Spleen (tissue), 11 donors: Measurements from ENCODE around the gene SYAP1. TPM values are rescaled to one million over a fixed set of nuclear protein-coding genes. Genes with fewer than 3 reads are reported as not detected.

ENCODE experiments used
- DNase-seq: peaks from one replicate; pipeline ENCODE4 v3.0.0-alpha.2; 2020
- H3K27ac ChIP-seq, 8 donors: fragments of 200-600 bp; sonication (generic) in 7 of 8; 1 replicate in 4 of 8; 2 replicates in 4 of 8; pipeline versions ENCODE4 v1.5.0 to v1.8.0; 2016 to 2021; ENCODE audit warnings: inconsistent platforms in 4 of 8, mild to moderate bottlenecking in 4 of 8, moderate library complexity in 1 of 8
- H3K27me3 ChIP-seq, 7 donors: fragments of 200-600 bp; sonication (generic) in 6 of 7; replicated peaks in 1 of 7; 1 replicate in 4 of 7; 2 replicates in 3 of 7; pipeline versions ENCODE4 v1.5.0 to v1.8.0; 2016 to 2021; ENCODE audit warnings: inconsistent platforms in 3 of 7, mild to moderate bottlenecking in 1 of 7
- H3K36me3 ChIP-seq, 6 donors: fragments of 200-600 bp; sonication (generic) in 5 of 6; 1 replicate in 4 of 6; 2 replicates in 2 of 6; pipeline versions ENCODE4 v1.5.0 to v1.8.0; 2016 to 2021; ENCODE audit warnings: inconsistent platforms in 2 of 6
- H3K4me1 ChIP-seq, 6 donors: fragments of 200-600 bp; sonication (generic) in 5 of 6; 1 replicate in 3 of 6; 2 replicates in 3 of 6; pipeline versions ENCODE4 v1.5.0 to v1.8.0; 2016 to 2021; ENCODE audit warnings: inconsistent platforms in 3 of 6
- H3K4me3 ChIP-seq, 8 donors: fragments of 200-600 bp; sonication (generic) in 7 of 8; 1 replicate in 4 of 8; 2 replicates in 4 of 8; pipeline versions ENCODE4 v1.5.0 to v1.8.0; 2016 to 2021; ENCODE audit warnings: inconsistent platforms in 4 of 8, mild to moderate bottlenecking in 4 of 8, moderate library complexity in 2 of 8
- H3K9me3 ChIP-seq, 8 donors: fragments of 200-600 bp; sonication (generic) in 7 of 8; 1 replicate in 4 of 8; 2 replicates in 4 of 8; pipeline versions ENCODE4 v1.5.0 to v1.8.0; 2016 to 2021; ENCODE audit warnings: inconsistent platforms in 4 of 8
- POLR2A ChIP-seq, 3 donors: fragments of 450-650 bp; IDR thresholded peaks; one replicate each; pipeline ENCODE4 v1.5.1; 2017; ENCODE audit warnings: antibody characterized with exemption in 3 of 3, mild to moderate bottlenecking in 1 of 3
- POLR2AphosphoS5 ChIP-seq, 3 donors: sonication (generic); formaldehyde crosslinking; IDR thresholded peaks; one replicate each; pipeline ENCODE4 v1.5.1; 2017; ENCODE audit warnings: antibody characterized with exemption in 3 of 3
- WGBS, 5 donors: extraction: QIAGEN DNeasy Blood & Tissue Kit in 3 of 5; methylation state at CpG; one replicate each; pipeline versions ENCODE4 v1.1.5 to v1.1.7; 2013 to 2018; 5-methylcytosine and 5-hydroxymethylcytosine counted together
- intact Hi-C: fragments of 100-400 bp; cut with DNase I; formaldehyde crosslinking; loops from one replicate; pipeline ENCODE4 v1.15.0; 2023; ENCODE audit warnings: low total_unique reads
- polyA plus RNA-seq, 3 donors: library from polyadenylated mRNA; stranded (reverse); fragments of 200-250 nt; gene quantifications; one replicate each; pipeline ENCODE4 v1.2.1, GENCODE V29; 2013
- total RNA-seq, 7 donors: library from RNA; depleted of rRNA in 3 of 7; stranded (reverse); fragments of >200 nt in 3 of 7; fragmentation: NEBNext Ultra II Directional in 4 of 7; extraction: Animal tissue kit (Norgen Biotek cat#: 25700) in 4 of 7; gene quantifications; one replicate each; pipeline versions ENCODE4 v1.1.0 to v1.2.1, GENCODE V29; 2016 to 2021
- TF ChIP-seq, protein P1 (sequence below), 11 experiments: fragments of 200-600 bp in 7 of 11; fragments of 450-650 bp in 4 of 11; sonication (generic) in 4 of 11; IDR thresholded peaks in 8 of 11; conservative IDR thresholded peaks in 3 of 11; 1 replicate in 7 of 11; 2 replicates in 4 of 11; pipeline versions ENCODE4 v1.4.0 to v1.8.0; 2016 to 2021; ENCODE audit warnings: antibody characterized with exemption in 11 of 11, inconsistent platforms in 4 of 11, mild to moderate bottlenecking in 1 of 11
- donor health status: healthy with polysubstance abuse.
- donor health status: DM: no; HTN: no; CAD: no; lungs with moderate emphysema.
- donor health status: DM: no; HTN: no; CAD: no.
- donor health status: Bipolar disorder and iron deficiency.
- donor health status: healthy.
- donor health status: DM: no; HTN: no; CAD: no.
- donor health status: DM: yes; HTN: yes; CAD: no.

Gene SYAP1
- total and polyA plus RNA-seq, 10 donors: 6.9 to 23.2 (median 17.9) TPM

DNA sequence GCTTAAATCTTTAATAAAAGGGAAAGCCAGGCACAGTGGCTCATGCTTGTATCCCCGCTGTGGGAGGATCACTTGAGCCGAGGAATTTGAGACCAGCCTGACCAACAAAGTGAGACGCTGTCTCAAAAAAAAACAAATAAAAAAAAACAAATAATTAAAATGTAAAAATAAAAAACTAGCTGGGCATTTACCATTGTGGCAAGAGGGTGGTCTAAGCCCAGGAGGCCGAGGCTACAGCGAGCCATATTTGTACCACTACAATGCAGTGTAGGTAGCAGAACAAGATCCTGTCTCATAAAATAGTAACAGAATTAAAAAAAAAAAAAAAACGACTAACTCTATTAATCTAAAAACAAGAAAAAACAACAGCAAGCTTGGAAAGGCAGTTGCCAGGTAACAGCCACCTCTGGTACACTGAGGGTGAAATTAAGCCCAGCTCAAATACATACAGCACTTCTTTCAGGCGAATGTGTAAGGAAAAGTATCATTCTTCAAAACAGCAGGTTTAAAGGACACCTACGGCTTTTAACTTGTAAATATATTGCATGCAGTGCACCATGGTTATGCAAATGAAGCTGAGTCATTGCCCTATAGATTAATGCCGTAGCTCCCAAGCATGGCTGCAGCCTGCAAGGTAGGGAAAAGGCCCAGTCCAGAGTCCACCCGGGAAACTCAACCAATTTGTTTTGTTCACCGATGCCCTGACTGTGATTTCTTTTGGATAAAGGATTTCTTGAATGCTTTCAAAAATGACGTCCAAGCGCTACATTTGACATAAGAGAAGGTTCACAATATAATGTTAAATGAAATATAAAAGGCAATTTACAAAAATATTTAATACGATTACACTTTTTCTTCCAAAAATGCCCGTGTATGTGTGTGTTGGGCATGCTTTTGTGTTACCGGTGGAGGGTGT, 52.3 kb downstream of the SYAP1 start:
- TF ChIP-seq, protein P1, sequence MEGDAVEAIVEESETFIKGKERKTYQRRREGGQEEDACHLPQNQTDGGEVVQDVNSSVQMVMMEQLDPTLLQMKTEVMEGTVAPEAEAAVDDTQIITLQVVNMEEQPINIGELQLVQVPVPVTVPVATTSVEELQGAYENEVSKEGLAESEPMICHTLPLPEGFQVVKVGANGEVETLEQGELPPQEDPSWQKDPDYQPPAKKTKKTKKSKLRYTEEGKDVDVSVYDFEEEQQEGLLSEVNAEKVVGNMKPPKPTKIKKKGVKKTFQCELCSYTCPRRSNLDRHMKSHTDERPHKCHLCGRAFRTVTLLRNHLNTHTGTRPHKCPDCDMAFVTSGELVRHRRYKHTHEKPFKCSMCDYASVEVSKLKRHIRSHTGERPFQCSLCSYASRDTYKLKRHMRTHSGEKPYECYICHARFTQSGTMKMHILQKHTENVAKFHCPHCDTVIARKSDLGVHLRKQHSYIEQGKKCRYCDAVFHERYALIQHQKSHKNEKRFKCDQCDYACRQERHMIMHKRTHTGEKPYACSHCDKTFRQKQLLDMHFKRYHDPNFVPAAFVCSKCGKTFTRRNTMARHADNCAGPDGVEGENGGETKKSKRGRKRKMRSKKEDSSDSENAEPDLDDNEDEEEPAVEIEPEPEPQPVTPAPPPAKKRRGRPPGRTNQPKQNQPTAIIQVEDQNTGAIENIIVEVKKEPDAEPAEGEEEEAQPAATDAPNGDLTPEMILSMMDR (IDR thresholded peaks at IDR 0.05 in 8 of 11, conservative IDR thresholded peaks at IDR 0.05 in 3 of 11): no peak
- no peak for TF ChIP-seq POLR2A (IDR thresholded peaks at IDR 0.05)
- TF ChIP-seq POLR2AphosphoS5 (IDR thresholded peaks at IDR 0.05): no peak
- no peaks in the 10 kb centered on the region for H3K9me3 ChIP-seq
- H3K27ac ChIP-seq: no peak overlapping the region
- no peaks in the 10 kb centered on the region for H3K27me3 ChIP-seq
- intact Hi-C loops: no loop called here
- WGBS, 5 donors: 53 to 78% (median 75%) methylated on average over 16 of the region's 16 CpGs
- H3K4me1 ChIP-seq: no peaks in the 10 kb centered on the region
- no peak overlapping the region for H3K4me3 ChIP-seq
- no peak for DNase-seq
- H3K36me3 ChIP-seq: no peaks in the 10 kb centered on the region

DNA sequence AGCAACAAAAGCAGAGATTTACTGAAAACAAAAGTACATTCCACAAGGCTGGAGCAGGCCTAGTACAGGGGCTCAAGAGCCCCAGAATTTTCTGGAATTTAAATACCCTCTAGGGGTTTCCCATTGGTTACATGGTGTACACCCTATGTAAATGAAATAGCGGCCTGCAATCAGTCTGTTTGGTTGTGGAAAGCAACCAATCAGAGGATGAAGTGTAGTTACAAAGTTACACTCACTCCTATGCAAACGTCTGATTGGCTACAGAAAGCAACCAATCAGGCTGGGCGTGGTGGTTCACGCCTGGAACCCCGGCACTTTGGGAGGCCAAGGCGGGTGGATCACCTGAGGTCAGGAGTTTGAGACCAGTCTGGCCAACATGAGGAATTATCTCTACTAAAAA, 53.0 kb downstream of the SYAP1 start:
- WGBS, 5 donors: 92 to 98% (median 95%) methylated on average over 6 of the region's 6 CpGs
- Histone ChIP-seq H3K27me3 (no peaks in the 10 kb centered on the region), H3K4me1 (no peaks in the 10 kb centered on the region), H3K9me3 (no peaks in the 10 kb centered on the region), H3K27ac (no peak overlapping the region), H3K4me3 (no peak overlapping the region), H3K36me3 (no peaks in the 10 kb centered on the region)
- intact Hi-C loops: no loop called here
- DNase-seq: no peak
- no peak for TF ChIP-seq POLR2AphosphoS5 (IDR thresholded peaks at IDR 0.05)
- no peak for TF ChIP-seq POLR2A (IDR thresholded peaks at IDR 0.05)
- TF ChIP-seq, protein P1 (IDR thresholded peaks at IDR 0.05 in 8 of 11, conservative IDR thresholded peaks at IDR 0.05 in 3 of 11): no peak

- H3K9me3 ChIP-seq: no peaks in the 10 kb centered on the region
- no peaks in the 10 kb centered on the region for H3K4me1 ChIP-seq
- H3K4me3 ChIP-seq: no peak overlapping the region
- H3K36me3 ChIP-seq: no peaks in the 10 kb centered on the region
- 56 to 88% (median 63%) methylated on average over 2 of the region's 2 CpGs for WGBS, 5 donors
- H3K27ac ChIP-seq: no peak overlapping the region
- no peaks in the 10 kb centered on the region for H3K27me3 ChIP-seq
- TF ChIP-seq, protein P1 (IDR thresholded peaks at IDR 0.05 in 8 of 11, conservative IDR thresholded peaks at IDR 0.05 in 3 of 11): no peak
- TF ChIP-seq POLR2A (IDR thresholded peaks at IDR 0.05) (no peak), POLR2AphosphoS5 (IDR thresholded peaks at IDR 0.05) (no peak)
- no peak for DNase-seq
- intact Hi-C loops: no loop called here
Measured at GRCh38 chrX:16774746-16775145, 55.3 kb downstream of the SYAP1 start.

DNA sequence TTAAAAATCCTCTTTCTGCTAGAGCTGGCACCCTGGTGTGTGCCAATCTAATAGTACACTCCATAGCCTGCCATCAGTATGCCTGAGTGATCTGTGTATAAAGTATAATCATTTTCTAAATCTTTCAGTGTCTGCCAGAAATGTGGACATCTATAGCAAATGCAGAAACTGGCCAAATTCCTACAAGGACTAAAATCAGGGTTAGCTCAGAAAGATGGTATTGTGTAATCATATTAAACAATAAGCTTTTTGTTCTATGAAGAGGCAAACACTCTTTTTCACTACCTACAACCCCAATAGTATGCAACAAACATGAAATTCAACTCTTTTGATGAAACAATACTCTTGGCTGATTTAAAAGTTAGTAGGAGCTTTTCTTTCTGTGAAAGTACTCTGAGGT, 59.1 kb downstream of the SYAP1 start:
- Histone ChIP-seq H3K36me3 (no peaks in the 10 kb centered on the region), H3K9me3 (no peaks in the 10 kb centered on the region), H3K4me1 (no peaks in the 10 kb centered on the region), H3K4me3 (no peak overlapping the region), H3K27ac (no peak overlapping the region), H3K27me3 (no peaks in the 10 kb centered on the region)
- intact Hi-C loops: no loop called here
- DNase-seq: no peak
- TF ChIP-seq POLR2AphosphoS5 (IDR thresholded peaks at IDR 0.05) (no peak), POLR2A (IDR thresholded peaks at IDR 0.05) (no peak)
- TF ChIP-seq, protein P1 (IDR thresholded peaks at IDR 0.05 in 8 of 11, conservative IDR thresholded peaks at IDR 0.05 in 3 of 11): no peak
